ENCODE data around the gene SELENON.

DNA sequence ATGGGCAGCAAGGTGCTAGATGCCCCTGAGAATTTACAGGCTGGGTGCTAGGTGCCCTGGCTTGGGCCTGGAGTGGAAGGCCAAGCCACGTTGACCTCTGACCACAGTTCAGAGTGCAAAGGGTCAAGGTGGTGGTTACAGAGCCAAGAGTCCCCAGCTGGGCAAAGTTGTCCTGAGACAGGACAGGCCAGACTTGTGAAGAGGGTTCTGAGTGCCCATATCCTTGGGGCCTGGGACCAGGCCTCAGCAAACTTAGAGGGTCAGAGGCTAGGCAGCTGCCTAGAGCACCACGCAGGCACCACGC lies 18.9 kb upstream of the SELENON start:
- TF ChIP-seq SIRT6 (IDR thresholded peaks at IDR 0.05; ENCODE audit: low read depth, low read length), result no peak
- TF ChIP-seq ZFX (CRISPR knock-in tag; IDR thresholded peaks at IDR 0.05), result no peak; the same call in 1 of the 2 replicates
- no peak for TF ChIP-seq JUNB (CRISPR knock-in tag; conservative IDR thresholded peaks at IDR 0.05)
- no peak for TF ChIP-seq KLF13 (tag; IDR thresholded peaks at IDR 0.05; ENCODE audit: borderline replicate concordance, low read depth)
- no peak for TF ChIP-seq RAD51 (IDR thresholded peaks at IDR 0.05; ENCODE audit: borderline replicate concordance, low read depth)
- TF ChIP-seq CTCF (IDR thresholded peaks at IDR 0.05 in 2 of 3, conservative IDR thresholded peaks at IDR 0.05 in 1 of 3; ENCODE audit: insufficient read depth in 2 of 3, low read depth in 1 of 3, low read length in 3 of 3), result no peak
- TF ChIP-seq USF2 (CRISPR knock-in tag; IDR thresholded peaks at IDR 0.05), result no peak
- TF ChIP-seq FOSL1 (tag; conservative IDR thresholded peaks at IDR 0.05), result no peak

Measured in K562 (cell line).